IPS DF 6.9 (cell line): ENCODE results near the gene ENOSF1.

Source experiments
- DNase-seq: peaks from one replicate; pipeline ENCODE4 v3.0.0-alpha.2; 2013; ENCODE audit warnings: low read depth, low spot score
- H3K27ac ChIP-seq: one replicate; pipeline ENCODE4 v1.5.1; 2013; ENCODE audit warnings: low read length, control low read depth
- H3K27me3 ChIP-seq: 2 replicates; pipeline ENCODE4 v1.6.1; 2013; ENCODE audit warnings: mild to moderate bottlenecking, low read length; ENCODE audit not compliant: control insufficient read depth, insufficient read depth
- H3K36me3 ChIP-seq: 2 replicates; pipeline ENCODE4 v1.6.1; 2013; ENCODE audit warnings: low read length; ENCODE audit not compliant: control insufficient read depth, insufficient read depth
- H3K4me1 ChIP-seq: 2 replicates; pipeline ENCODE4 v1.6.1; 2013; ENCODE audit warnings: low read length; ENCODE audit not compliant: control insufficient read depth, insufficient read depth
- H3K4me3 ChIP-seq: 2 replicates; pipeline ENCODE4 v1.5.1; 2013; ENCODE audit warnings: mild to moderate bottlenecking, low read length
- H3K9me3 ChIP-seq: 2 replicates; pipeline ENCODE4 v1.6.1; 2013; ENCODE audit warnings: low read length, inconsistent platforms; ENCODE audit not compliant: control insufficient read depth, insufficient read depth
- WGBS: extraction: QIAGEN DNeasy Blood & Tissue Kit; methylation state at CpG from one replicate; pipeline ENCODE4 v1.1.7; 2013; ENCODE audit warnings: mixed read lengths, missing lambda C conversion rate; ENCODE audit not compliant: insufficient read length, insufficient coverage; 5-methylcytosine and 5-hydroxymethylcytosine counted together

Gene ENOSF1

DNA sequence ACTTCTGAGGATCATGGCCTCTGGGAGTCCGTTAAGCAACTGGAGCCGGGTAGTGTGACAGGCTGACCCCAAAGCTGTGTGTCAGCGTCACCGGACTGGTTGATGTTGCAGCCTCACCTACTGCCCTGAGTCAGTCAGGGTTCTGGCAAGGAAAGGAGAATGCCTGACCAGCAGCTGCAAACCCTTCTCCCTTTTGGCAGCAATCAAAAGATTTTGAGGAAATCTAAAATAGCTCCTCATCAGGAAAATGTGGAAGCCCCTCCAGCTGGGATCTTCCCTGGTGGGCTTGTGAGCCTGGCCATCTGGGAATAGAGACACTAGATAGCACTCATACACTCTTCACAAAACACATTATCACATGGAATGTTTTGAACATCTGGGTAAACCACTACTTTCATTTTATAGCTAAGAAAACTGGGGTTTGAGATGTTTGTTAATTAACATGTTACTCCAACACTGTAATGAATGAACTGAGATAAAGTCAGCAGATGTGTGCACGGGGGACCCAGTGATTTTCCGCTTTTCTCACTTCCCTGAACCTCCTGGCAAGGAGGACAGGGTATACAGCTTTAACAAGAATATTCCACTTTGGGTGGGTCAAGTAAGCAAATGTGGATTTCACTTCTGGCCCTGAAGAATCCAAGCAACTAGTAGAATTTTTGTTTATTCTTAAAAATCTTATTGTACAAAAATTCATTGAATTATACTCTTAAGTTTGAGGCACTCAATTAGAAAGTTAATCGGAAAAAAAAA is 91.0 kb downstream of the ENOSF1 start:
- Histone ChIP-seq H3K27ac (no peak overlapping the region), H3K27me3 (no peaks in the 10 kb centered on the region), H3K36me3 (no peaks in the 10 kb centered on the region), H3K4me1 (no peaks in the 10 kb centered on the region; the same call in 1 of the 2 replicates), H3K9me3 (no peaks in the 10 kb centered on the region), H3K4me3 (no peak overlapping the region)
- no peak for DNase-seq
- no CpG with 5 or more reads among the region's 7 CpGs for WGBS
